Keratinocyte (primary cell): ENCODE measurements around the gene KLC1. TPM values are rescaled to one million over a fixed set of nuclear protein-coding genes. Genes with fewer than 3 reads are reported as not detected.

Experiments
- DNase-seq: peaks from one replicate; pipeline ENCODE4 v3.0.0-alpha.2; 2011; ENCODE audit warnings: low read depth, missing footprints, low spot score
- FAIRE-seq: peaks from 2 replicates; lab custom pipeline; 2011; peaks lifted over from hg19 to GRCh38; lab: Jason Lieb, UNC
- H2AFZ ChIP-seq: 2 replicates; pipeline ENCODE4 v1.6.0; 2012; ENCODE audit warnings: low read length, control low read depth, inconsistent platforms; ENCODE audit not compliant: control insufficient read depth
- H3K27ac ChIP-seq: 2 replicates; pipeline ENCODE4 v1.5.1; 2011; ENCODE audit warnings: low read length; ENCODE audit not compliant: control insufficient read depth, insufficient read depth
- H3K27me3 ChIP-seq: 3 replicates; pipeline ENCODE4 v1.6.0; 2011; ENCODE audit warnings: low read length; ENCODE audit not compliant: control insufficient read depth, insufficient read depth; ENCODE audit errors: extremely low read depth
- H3K36me3 ChIP-seq, 2 experiments: 2 replicates in 1 of 2; 3 replicates in 1 of 2; pipeline ENCODE4 v1.5.1; 2011; ENCODE audit warnings: low read length in 2 of 2, mild to moderate bottlenecking in 1 of 2; ENCODE audit not compliant: control insufficient read depth in 2 of 2, insufficient read depth in 2 of 2; ENCODE audit errors: extremely low read depth in 1 of 2
- H3K4me1 ChIP-seq: 3 replicates; pipeline ENCODE4 v1.5.1; 2011; ENCODE audit warnings: low read length; ENCODE audit not compliant: control insufficient read depth, insufficient read depth; ENCODE audit errors: extremely low read depth
- H3K4me2 ChIP-seq: 3 replicates; pipeline ENCODE4 v1.6.0; 2011; ENCODE audit warnings: low read depth, low read length; ENCODE audit not compliant: control insufficient read depth, insufficient read depth; ENCODE audit errors: extremely low read depth
- H3K4me3 ChIP-seq, 3 experiments: fragments of 200-600 bp in 1 of 3; sonication (generic) in 1 of 3; 2 replicates in 2 of 3; 3 replicates in 1 of 3; pipeline ENCODE4 v1.5.1; 2011 to 2016; ENCODE audit warnings: low read length in 3 of 3, mild to moderate bottlenecking in 3 of 3, control low read depth in 2 of 3, inconsistent platforms in 1 of 3, low read depth in 1 of 3, mixed read lengths in 1 of 3, mixed run types in 1 of 3, moderate library complexity in 1 of 3; ENCODE audit not compliant: control insufficient read depth in 2 of 3, insufficient read depth in 2 of 3; ENCODE audit errors: extremely low read depth in 1 of 3
- H3K79me2 ChIP-seq: 2 replicates; pipeline ENCODE4 v1.6.0; 2012; ENCODE audit warnings: low read length; ENCODE audit not compliant: control insufficient read depth, insufficient read depth
- H3K9ac ChIP-seq: 3 replicates; pipeline ENCODE4 v1.6.0; 2011; ENCODE audit warnings: low read length; ENCODE audit not compliant: control insufficient read depth, insufficient read depth; ENCODE audit errors: extremely low read depth
- H3K9me1 ChIP-seq: 3 replicates; pipeline ENCODE4 v1.6.0; 2011; ENCODE audit warnings: low read length; ENCODE audit not compliant: control insufficient read depth, insufficient read depth; ENCODE audit errors: extremely low read depth
- H3K9me3 ChIP-seq: 2 replicates; pipeline ENCODE4 v1.5.1; 2012; ENCODE audit warnings: low read depth, low read length; ENCODE audit not compliant: control insufficient read depth
- H4K20me1 ChIP-seq: 3 replicates; pipeline ENCODE4 v1.6.0; 2011; ENCODE audit warnings: low read length; ENCODE audit not compliant: control insufficient read depth, insufficient read depth; ENCODE audit errors: extremely low read depth
- EZH2 ChIP-seq: IDR thresholded peaks from one replicate; pipeline ENCODE4 v1.6.1; 2012; ENCODE audit warnings: inconsistent platforms, mild to moderate bottlenecking, low read length, moderate library complexity
- dilution Hi-C: fragments of 300-500 bp; cut with MboI; formaldehyde crosslinking; loops from one replicate; pipeline ENCODE4 v1.7.0; 2020; ENCODE audit warnings: low sequenced_read_pairs; ENCODE audit not compliant: extremely low pct_ligation_motif_present
- polyA plus RNA-seq, 5 experiments: library from polyadenylated mRNA; depleted of rRNA in 3 of 5; stranded (reverse) in 3 of 5; stranded (forward) in 1 of 5; unstranded in 1 of 5; fragments of >200 nt; gene quantifications; 1 replicate in 1 of 5; 2 replicates in 3 of 5; 3 replicates in 1 of 5; pipeline versions ENCODE4 v1.2.1 to v1.2.3, GENCODE V29; 2011 to 2012; ENCODE audit warnings: missing spikeins in 2 of 5, low read depth in 1 of 5, low replicate concordance in 1 of 5
- TF ChIP-seq, protein P1 (sequence below), 3 experiments: IDR thresholded peaks in 1 of 3; conservative IDR thresholded peaks in 1 of 3; optimal IDR thresholded peaks in 1 of 3; 2 replicates in 2 of 3; 3 replicates in 1 of 3; pipeline versions ENCODE3 to v1.5.1; 2011; ENCODE audit warnings: low read length in 3 of 3, mild to moderate bottlenecking in 3 of 3, moderate library complexity in 2 of 3, control low read depth in 1 of 3, inconsistent platforms in 1 of 3; ENCODE audit not compliant: insufficient read depth in 2 of 3; ENCODE audit errors: extremely low read depth in 1 of 3

KLC1 gene
- polyA plus RNA-seq, 1 donor (not counting 4 experiments of a cell fraction or from before 2014, with no cell fraction given), result 130 TPM

- Histone ChIP-seq H3K9ac (no peak overlapping the region), H4K20me1 (peaks cover 5% of the 10 kb centered on the region), H3K27me3 (no peaks in the 10 kb centered on the region), H3K9me3 (no peaks in the 10 kb centered on the region), H3K36me3 (peaks cover 13 to 22% of the 10 kb centered on the region in 2 experiments), H3K4me1 (peaks cover 42% of the 10 kb centered on the region), H3K4me2 (no peak overlapping the region), H3K9me1 (no peaks in the 10 kb centered on the region), H2AFZ (no peak overlapping the region), H3K4me3 (no peak overlapping the region), H3K79me2 (peaks cover 24% of the 10 kb centered on the region), H3K27ac (no peak overlapping the region)
- FAIRE-seq, result no peak
- dilution Hi-C loops, result no loop called here
- TF ChIP-seq EZH2, result no peak
- TF ChIP-seq, protein P1, sequence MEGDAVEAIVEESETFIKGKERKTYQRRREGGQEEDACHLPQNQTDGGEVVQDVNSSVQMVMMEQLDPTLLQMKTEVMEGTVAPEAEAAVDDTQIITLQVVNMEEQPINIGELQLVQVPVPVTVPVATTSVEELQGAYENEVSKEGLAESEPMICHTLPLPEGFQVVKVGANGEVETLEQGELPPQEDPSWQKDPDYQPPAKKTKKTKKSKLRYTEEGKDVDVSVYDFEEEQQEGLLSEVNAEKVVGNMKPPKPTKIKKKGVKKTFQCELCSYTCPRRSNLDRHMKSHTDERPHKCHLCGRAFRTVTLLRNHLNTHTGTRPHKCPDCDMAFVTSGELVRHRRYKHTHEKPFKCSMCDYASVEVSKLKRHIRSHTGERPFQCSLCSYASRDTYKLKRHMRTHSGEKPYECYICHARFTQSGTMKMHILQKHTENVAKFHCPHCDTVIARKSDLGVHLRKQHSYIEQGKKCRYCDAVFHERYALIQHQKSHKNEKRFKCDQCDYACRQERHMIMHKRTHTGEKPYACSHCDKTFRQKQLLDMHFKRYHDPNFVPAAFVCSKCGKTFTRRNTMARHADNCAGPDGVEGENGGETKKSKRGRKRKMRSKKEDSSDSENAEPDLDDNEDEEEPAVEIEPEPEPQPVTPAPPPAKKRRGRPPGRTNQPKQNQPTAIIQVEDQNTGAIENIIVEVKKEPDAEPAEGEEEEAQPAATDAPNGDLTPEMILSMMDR (optimal IDR thresholded peaks at IDR 0.05 in 1 of 3, IDR thresholded peaks at IDR 0.05 in 1 of 3, conservative IDR thresholded peaks at IDR 0.05 in 1 of 3; ENCODE audit: extremely low read depth in 1 of 3, insufficient read depth in 2 of 3, low read length in 3 of 3), result no peak
- no peak for DNase-seq
Observed at GRCh38 chr14:103709814-103710213, 80.8 kb downstream of the KLC1 start.

GRCh38 chr14:103710771-103711377 is 81.9 kb downstream of the KLC1 start:
- Histone ChIP-seq H3K9me1 (no peaks in the 10 kb centered on the region), H3K27ac (peak overlapping the region; percentile 65), H3K9me3 (no peaks in the 10 kb centered on the region), H3K9ac (no peak overlapping the region), H3K4me3 (peak overlapping the region in 1 of 3 experiments; percentile 23), H2AFZ (no peak overlapping the region), H3K4me1 (peaks cover 42% of the 10 kb centered on the region), H3K79me2 (peaks cover 26% of the 10 kb centered on the region), H3K36me3 (peaks cover 7 to 13% of the 10 kb centered on the region in 2 experiments), H3K27me3 (no peaks in the 10 kb centered on the region), H4K20me1 (peaks cover 5% of the 10 kb centered on the region), H3K4me2 (peak overlapping the region; percentile 65)
- DNase-seq (no peak), FAIRE-seq (no peak)
- dilution Hi-C loops, result no loop called here
- TF ChIP-seq EZH2, result no peak
